ENCODE measurements around the gene GPRC5A. TPM values are rescaled to one million over a fixed set of nuclear protein-coding genes. Genes with fewer than 3 reads are reported as not detected.

The GPRC5A gene
- total and polyA plus RNA-seq, 10 donors: 0.09 to 3.0 (median 0.34) TPM

- Histone ChIP-seq H3K27me3 (replicated peaks in 1 of 7) (peaks cover 0 to 6% (median 0%) of the 10 kb centered on the region in 7 donors), H3K27ac (no peak overlapping the region), H3K9me3 (no peaks in the 10 kb centered on the region), H3K4me1 (peaks cover 0 to 8% (median 0%) of the 10 kb centered on the region in 6 donors), H3K4me3 (no peak overlapping the region), H3K36me3 (peaks cover 0 to 10% (median 0%) of the 10 kb centered on the region in 6 donors)
- intact Hi-C loops (cut with DNase I; ENCODE audit: low total_unique reads): no loop called here
- WGBS, 5 donors: 89 to 95% (median 92%) methylated on average over 11 of the region's 11 CpGs
- no peak for TF ChIP-seq CTCF (IDR thresholded peaks at IDR 0.05 in 8 of 11, conservative IDR thresholded peaks at IDR 0.05 in 3 of 11)
- no peak for DNase-seq
Observed at GRCh38 chr12:12936983-12937491, 45.7 kb downstream of the GPRC5A start.

- DNase-seq: no peak
- H3K27me3 ChIP-seq (replicated peaks in 1 of 7): peaks cover 0 to 6% (median 0%) of the 10 kb centered on the region in 7 donors
- no peak overlapping the region for H3K27ac ChIP-seq
- intact Hi-C loops (cut with DNase I; ENCODE audit: low total_unique reads): no loop called here
- H3K4me1 ChIP-seq: peaks cover 0 to 8% (median 0%) of the 10 kb centered on the region in 6 donors
- no peaks in the 10 kb centered on the region for H3K9me3 ChIP-seq
- 85 to 90% (median 88%) methylated on average over 5 of the region's 5 CpGs for WGBS, 5 donors
- H3K4me3 ChIP-seq: no peak overlapping the region
- no peak for TF ChIP-seq CTCF (IDR thresholded peaks at IDR 0.05 in 8 of 11, conservative IDR thresholded peaks at IDR 0.05 in 3 of 11)
- no peak for TF ChIP-seq POLR2A (IDR thresholded peaks at IDR 0.05)
- no peak for TF ChIP-seq POLR2AphosphoS5 (IDR thresholded peaks at IDR 0.05)
- peaks cover 0 to 10% (median 0%) of the 10 kb centered on the region in 6 donors for H3K36me3 ChIP-seq
Observed at GRCh38 chr12:12938541-12938940, 47.2 kb downstream of the GPRC5A start.

GRCh38 chr12:12939888-12940287 lies 48.5 kb downstream of the GPRC5A start:
- Histone ChIP-seq H3K9me3 (no peaks in the 10 kb centered on the region), H3K27ac (no peak overlapping the region), H3K4me3 (no peak overlapping the region), H3K36me3 (peaks cover 0 to 10% (median 0%) of the 10 kb centered on the region in 6 donors), H3K27me3 (replicated peaks in 1 of 7) (peaks cover 0 to 6% (median 0%) of the 10 kb centered on the region in 7 donors), H3K4me1 (peaks cover 0 to 8% (median 0%) of the 10 kb centered on the region in 6 donors)
- TF ChIP-seq POLR2A (IDR thresholded peaks at IDR 0.05) (no peak), CTCF (IDR thresholded peaks at IDR 0.05 in 8 of 11, conservative IDR thresholded peaks at IDR 0.05 in 3 of 11) (no peak), POLR2AphosphoS5 (IDR thresholded peaks at IDR 0.05) (no peak)
- intact Hi-C loops (cut with DNase I; ENCODE audit: low total_unique reads): no loop called here
- WGBS, 5 donors: 59 to 79% (median 75%) methylated on average over 1 of the region's 1 CpG
- DNase-seq: no peak

GRCh38 chr12:12941450-12942350 lies 50.3 kb downstream of the GPRC5A start:
- H3K36me3 ChIP-seq: peaks cover 0 to 8% (median 0%) of the 10 kb centered on the region in 6 donors
- H3K9me3 ChIP-seq: no peaks in the 10 kb centered on the region
- no peak overlapping the region for H3K27ac ChIP-seq
- H3K4me1 ChIP-seq: peaks cover 0 to 8% (median 0%) of the 10 kb centered on the region in 6 donors
- TF ChIP-seq POLR2A (IDR thresholded peaks at IDR 0.05): no peak
- no peak for DNase-seq
- WGBS, 5 donors: 91 to 96% (median 94%) methylated on average over 10 of the region's 10 CpGs
- peaks cover 0 to 4% (median 0%) of the 10 kb centered on the region in 7 donors for H3K27me3 ChIP-seq (replicated peaks in 1 of 7)
- intact Hi-C loops (cut with DNase I; ENCODE audit: low total_unique reads): no loop called here
- no peak overlapping the region for H3K4me3 ChIP-seq

Data from spleen (tissue), 11 donors.